Breast epithelium (tissue), 4 donors: Measurements from ENCODE around the gene LSAMP. TPM values are rescaled to one million over a fixed set of nuclear protein-coding genes. Genes with fewer than 3 reads are reported as not detected.

Experiments used
- DNase-seq, 2 donors: peaks; one replicate each; pipeline ENCODE4 v3.0.0-alpha.2; 2019; ENCODE audit warnings: low spot score in 2 of 2
- H3K27ac ChIP-seq, 2 donors: fragments of 200-600 bp; sonication (generic) in 1 of 2; one replicate each; pipeline ENCODE4 v1.5.1; 2016 to 2019; ENCODE audit warnings: mild to moderate bottlenecking in 1 of 2
- H3K27me3 ChIP-seq, 2 donors: fragments of 200-600 bp; sonication (generic) in 1 of 2; one replicate each; pipeline versions ENCODE4 v1.5.1 to v1.6.0; 2017 to 2019; ENCODE audit warnings: control low read depth in 1 of 2, mild to moderate bottlenecking in 1 of 2
- H3K36me3 ChIP-seq: fragments of 200-600 bp; one replicate; pipeline ENCODE4 v1.5.1; 2019
- H3K4me1 ChIP-seq, 2 donors: fragments of 200-600 bp; sonication (generic); one replicate each; pipeline ENCODE4 v1.5.1; 2016 to 2019; ENCODE audit warnings: control low read depth in 1 of 2
- H3K4me3 ChIP-seq, 3 donors: fragments of 200-600 bp; sonication (generic); 1 replicate in 2 of 3; 2 replicates in 1 of 3; pipeline ENCODE4 v1.5.1; 2016 to 2019; ENCODE audit warnings: mild to moderate bottlenecking in 3 of 3, moderate library complexity in 2 of 3
- H3K9me3 ChIP-seq, 2 donors: fragments of 200-600 bp; sonication (generic) in 1 of 2; one replicate each; pipeline ENCODE4 v1.5.1; 2016 to 2019; ENCODE audit warnings: control low read depth in 1 of 2
- POLR2A ChIP-seq: fragments of 450-650 bp; IDR thresholded peaks from one replicate; pipeline ENCODE4 v1.6.1; 2016; ENCODE audit warnings: antibody characterized with exemption, mild to moderate bottlenecking, moderate library complexity
- POLR2AphosphoS5 ChIP-seq, 3 donors: sonication (generic); formaldehyde crosslinking; IDR thresholded peaks; one replicate each; pipeline ENCODE4 v1.6.1; 2017; ENCODE audit warnings: antibody characterized with exemption in 3 of 3
- intact Hi-C: fragments of 100-400 bp; cut with DNase I; formaldehyde crosslinking; loops from one replicate; pipeline ENCODE4 v1.15.1; 2023; ENCODE audit warnings: low total_unique reads
- total RNA-seq, 3 donors: library from RNA; depleted of rRNA; stranded (reverse); fragments of >200 nt; gene quantifications; one replicate each; pipeline ENCODE4 v1.1.0, GENCODE V29; 2016
- TF ChIP-seq, protein P1 (sequence below), 3 donors: fragments of 450-650 bp; IDR thresholded peaks; one replicate each; pipeline ENCODE4 v1.5.1; 2016 to 2017; ENCODE audit warnings: antibody characterized with exemption in 3 of 3, mild to moderate bottlenecking in 3 of 3, moderate library complexity in 3 of 3

The LSAMP gene
- total RNA-seq, 3 donors from 2014 or later = 1.6 to 3.8 (median 3.5) TPM

DNA sequence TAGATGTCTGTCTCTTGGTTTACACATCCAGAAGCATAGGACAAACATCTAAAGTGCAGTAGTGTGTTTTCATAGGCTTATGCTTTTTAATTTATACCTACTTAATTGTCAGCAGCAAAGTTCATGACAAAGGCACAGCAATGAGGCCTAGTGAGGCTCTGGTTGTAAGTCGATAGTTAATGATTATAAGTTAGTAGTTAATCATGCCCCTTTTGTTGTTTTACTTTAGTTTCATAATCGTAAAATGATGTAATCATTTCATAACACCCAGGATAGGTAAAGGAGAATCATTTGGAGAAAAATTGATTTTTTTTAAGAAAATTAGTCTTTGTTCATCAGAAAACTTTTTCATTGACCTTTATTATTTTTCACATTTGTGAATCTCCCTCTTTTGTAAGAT is 351.9 kb downstream of the LSAMP start:
- no peaks in the 10 kb centered on the region for H3K27me3 ChIP-seq
- no peak for DNase-seq
- H3K36me3 ChIP-seq = no peaks in the 10 kb centered on the region
- no peak for TF ChIP-seq POLR2A
- TF ChIP-seq, protein P1, sequence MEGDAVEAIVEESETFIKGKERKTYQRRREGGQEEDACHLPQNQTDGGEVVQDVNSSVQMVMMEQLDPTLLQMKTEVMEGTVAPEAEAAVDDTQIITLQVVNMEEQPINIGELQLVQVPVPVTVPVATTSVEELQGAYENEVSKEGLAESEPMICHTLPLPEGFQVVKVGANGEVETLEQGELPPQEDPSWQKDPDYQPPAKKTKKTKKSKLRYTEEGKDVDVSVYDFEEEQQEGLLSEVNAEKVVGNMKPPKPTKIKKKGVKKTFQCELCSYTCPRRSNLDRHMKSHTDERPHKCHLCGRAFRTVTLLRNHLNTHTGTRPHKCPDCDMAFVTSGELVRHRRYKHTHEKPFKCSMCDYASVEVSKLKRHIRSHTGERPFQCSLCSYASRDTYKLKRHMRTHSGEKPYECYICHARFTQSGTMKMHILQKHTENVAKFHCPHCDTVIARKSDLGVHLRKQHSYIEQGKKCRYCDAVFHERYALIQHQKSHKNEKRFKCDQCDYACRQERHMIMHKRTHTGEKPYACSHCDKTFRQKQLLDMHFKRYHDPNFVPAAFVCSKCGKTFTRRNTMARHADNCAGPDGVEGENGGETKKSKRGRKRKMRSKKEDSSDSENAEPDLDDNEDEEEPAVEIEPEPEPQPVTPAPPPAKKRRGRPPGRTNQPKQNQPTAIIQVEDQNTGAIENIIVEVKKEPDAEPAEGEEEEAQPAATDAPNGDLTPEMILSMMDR (IDR thresholded peaks at IDR 0.05) = no peak
- no peak for TF ChIP-seq POLR2AphosphoS5 (IDR thresholded peaks at IDR 0.05)
- no peaks in the 10 kb centered on the region for H3K4me1 ChIP-seq
- intact Hi-C loops = no loop called here
- no peak overlapping the region for H3K27ac ChIP-seq
- H3K9me3 ChIP-seq = no peaks in the 10 kb centered on the region
- H3K4me3 ChIP-seq = no peak overlapping the region

DNA sequence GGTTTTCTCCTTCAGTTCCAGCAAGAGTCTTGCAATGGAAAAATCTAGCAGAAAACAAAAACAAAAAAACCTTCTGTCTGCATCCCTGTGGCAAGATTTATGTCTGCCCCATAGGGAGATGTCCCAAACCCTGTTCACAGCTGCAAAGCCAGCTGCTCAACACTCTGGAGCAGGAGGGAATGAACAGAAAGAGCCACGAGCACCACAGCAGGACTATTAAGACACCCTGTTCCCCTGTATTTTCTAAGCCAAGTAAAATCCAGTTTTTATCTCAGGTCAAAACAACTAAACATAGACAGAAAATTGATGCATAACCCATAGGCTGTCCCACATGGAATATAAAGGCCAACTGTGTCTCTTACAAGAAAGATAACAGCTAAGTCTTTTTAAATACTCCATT is 357.9 kb downstream of the LSAMP start:
- intact Hi-C loops = no loop called here
- no peak for TF ChIP-seq POLR2A
- no peak for TF ChIP-seq POLR2AphosphoS5 (IDR thresholded peaks at IDR 0.05)
- TF ChIP-seq, protein P1 (IDR thresholded peaks at IDR 0.05) = no peak
- no peaks in the 10 kb centered on the region for H3K4me1 ChIP-seq
- H3K27ac ChIP-seq = no peak overlapping the region
- no peak for DNase-seq
- no peaks in the 10 kb centered on the region for H3K36me3 ChIP-seq
- no peak overlapping the region for H3K4me3 ChIP-seq
- H3K27me3 ChIP-seq = no peaks in the 10 kb centered on the region
- no peaks in the 10 kb centered on the region for H3K9me3 ChIP-seq

DNA sequence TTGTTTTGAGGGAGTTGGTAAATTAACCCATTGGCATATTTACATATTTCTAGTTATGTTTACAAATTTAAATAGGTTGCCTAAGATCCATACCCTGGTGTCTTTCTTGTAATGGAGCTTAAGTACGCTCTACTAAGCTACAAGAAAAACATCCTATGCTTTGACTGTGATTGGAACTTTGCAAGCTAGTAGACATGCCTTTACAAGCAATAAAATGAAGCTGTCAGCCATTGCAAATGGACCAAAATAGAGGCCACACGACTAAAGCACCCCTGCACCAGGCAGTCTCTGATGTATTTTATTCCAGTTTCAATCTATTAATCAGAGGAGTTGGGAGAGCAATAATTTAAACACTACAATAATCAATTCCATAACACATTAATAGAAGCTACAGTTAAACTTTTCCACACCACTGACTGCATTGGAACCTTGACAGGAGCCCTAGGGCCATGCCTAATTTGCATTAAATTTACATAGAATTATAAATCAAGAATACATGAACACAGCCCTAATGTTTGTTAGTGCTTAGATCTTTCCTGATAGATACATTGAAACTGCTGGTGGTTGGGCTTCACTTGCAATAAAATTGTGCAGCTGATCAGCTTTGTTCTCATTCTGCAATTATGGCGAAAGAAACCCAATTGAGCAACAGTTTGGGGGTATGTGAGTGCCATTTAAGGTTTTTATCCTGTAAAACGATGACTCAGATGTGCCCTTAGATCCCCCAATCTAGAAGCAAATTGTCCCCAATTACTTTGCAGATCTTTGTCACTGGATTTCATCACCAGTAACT is 360.1 kb downstream of the LSAMP start:
- DNase-seq = no peak
- intact Hi-C loops = no loop called here
- H3K27ac ChIP-seq = no peak overlapping the region

DNA sequence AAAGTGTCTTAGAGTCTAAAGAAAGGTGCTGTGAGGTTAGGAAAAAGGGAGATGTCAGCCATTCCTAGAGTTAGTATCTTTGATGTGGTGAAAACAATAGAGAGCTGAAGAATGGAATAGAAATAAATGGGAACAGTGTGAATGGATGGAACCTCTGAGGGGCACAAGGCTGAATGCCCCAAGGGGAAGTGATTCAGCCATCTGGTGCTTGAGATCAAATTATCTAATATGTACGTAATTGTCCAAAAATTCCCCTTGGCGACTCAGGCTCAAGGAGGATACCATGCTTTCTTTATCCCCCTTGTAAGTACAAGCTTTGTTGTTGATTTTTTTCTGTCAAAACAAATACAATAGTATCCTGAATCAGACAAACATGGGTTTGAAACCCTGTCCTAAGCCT is 361.6 kb downstream of the LSAMP start:
- Histone ChIP-seq H3K9me3 (no peaks in the 10 kb centered on the region), H3K27ac (no peak overlapping the region), H3K4me3 (no peak overlapping the region), H3K36me3 (no peaks in the 10 kb centered on the region), H3K4me1 (no peaks in the 10 kb centered on the region), H3K27me3 (no peaks in the 10 kb centered on the region)
- intact Hi-C loops = no loop called here
- no peak for TF ChIP-seq POLR2A
- TF ChIP-seq POLR2AphosphoS5 (IDR thresholded peaks at IDR 0.05) = no peak
- TF ChIP-seq, protein P1 (IDR thresholded peaks at IDR 0.05) = no peak
- DNase-seq = no peak

More for the DNA sequence above, 360.1 kb downstream of the LSAMP start:
- Histone ChIP-seq H3K36me3 (no peaks in the 10 kb centered on the region), H3K9me3 (no peaks in the 10 kb centered on the region), H3K4me1 (no peaks in the 10 kb centered on the region), H3K27me3 (no peaks in the 10 kb centered on the region), H3K4me3 (no peak overlapping the region)
- TF ChIP-seq, protein P1 (IDR thresholded peaks at IDR 0.05) = no peak
- TF ChIP-seq POLR2A (no peak), POLR2AphosphoS5 (IDR thresholded peaks at IDR 0.05) (no peak)

DNA sequence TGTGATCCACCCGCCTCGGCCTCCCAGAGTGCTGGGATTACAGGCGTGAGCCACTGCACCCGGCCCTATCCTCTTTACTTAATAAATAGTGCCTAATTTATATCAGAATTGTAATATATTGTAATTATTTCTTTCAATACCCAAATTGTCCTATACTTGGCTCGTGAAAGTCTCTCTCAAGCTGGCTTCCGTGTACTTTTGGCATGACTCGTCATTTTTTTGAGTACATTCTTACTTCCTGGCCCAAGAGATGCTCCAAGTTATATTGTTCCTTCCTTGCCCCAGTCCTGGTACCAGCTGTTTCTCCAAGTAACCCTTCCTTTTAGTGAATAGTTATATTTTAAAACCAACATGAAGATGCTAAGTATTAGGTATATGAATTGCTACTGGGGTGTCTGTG is 366.7 kb downstream of the LSAMP start:
- TF ChIP-seq, protein P1 (IDR thresholded peaks at IDR 0.05) = no peak
- no peak for TF ChIP-seq POLR2A
- Histone ChIP-seq H3K27ac (no peak overlapping the region), H3K9me3 (no peaks in the 10 kb centered on the region), H3K36me3 (no peaks in the 10 kb centered on the region), H3K4me1 (no peaks in the 10 kb centered on the region), H3K4me3 (no peak overlapping the region), H3K27me3 (no peaks in the 10 kb centered on the region)
- intact Hi-C loops = no loop called here
- DNase-seq = no peak
